ENCODE measurements around the gene PDCD5.
"Not testable (repeated sequence)": the region's sequence is repeated elsewhere in the genome, so short reads cannot be mapped to it uniquely, and the experiment has no call there.

PDCD5 gene
- 16.1 reads per million, percentile 42 among the genes with 10 or more reads in this experiment for total RNA-seq

GRCh38 chr19:32580901-32581704, at the start of gene PDCD5:
TSS of gene PDCD5 (plus strand) at chr19:32581190. CDS start at chr19:32581262, 72 bp downstream.
- peak; percentile 93 for DNase-seq

GRCh38 chr19:32532233-32532632, 48.8 kb upstream of the PDCD5 start:
- no peak for DNase-seq

GRCh38 chr19:32537580-32537979, 43.4 kb upstream of the PDCD5 start:
- DNase-seq: no peak

- DNase-seq: no peak
Measured at GRCh38 chr19:32539240-32539916, 41.6 kb upstream of the PDCD5 start.

- DNase-seq: no peak
Measured at GRCh38 chr19:32540621-32541020, 40.4 kb upstream of the PDCD5 start.

- not testable (repeated sequence) for DNase-seq
Measured at GRCh38 chr19:32541376-32541775, 39.6 kb upstream of the PDCD5 start.

GRCh38 chr19:32542477-32543108, 38.4 kb upstream of the PDCD5 start:
- no peak for DNase-seq

GRCh38 chr19:32543115-32543900, 37.7 kb upstream of the PDCD5 start:
- DNase-seq: no peak

GRCh38 chr19:32544917-32545316, 36.1 kb upstream of the PDCD5 start:
- DNase-seq: no peak

GRCh38 chr19:32550666-32551065, 30.3 kb upstream of the PDCD5 start:
- DNase-seq: no peak

GRCh38 chr19:32555786-32556185, 25.2 kb upstream of the PDCD5 start:
- no peak for DNase-seq

GRCh38 chr19:32558607-32559228, 22.3 kb upstream of the PDCD5 start:
- no peak for DNase-seq

- DNase-seq: no peak
Measured at GRCh38 chr19:32563761-32564160, 17.2 kb upstream of the PDCD5 start.

- no peak for DNase-seq
Measured at GRCh38 chr19:32566246-32566830, 14.7 kb upstream of the PDCD5 start.

- DNase-seq: no peak
Measured at GRCh38 chr19:32567486-32567885, 13.5 kb upstream of the PDCD5 start.

GRCh38 chr19:32570081-32570785, 10.8 kb upstream of the PDCD5 start:
- DNase-seq: peak; percentile 29

GRCh38 chr19:32571471-32572075, 9.4 kb upstream of the PDCD5 start:
- DNase-seq: not testable (repeated sequence)

- DNase-seq: not testable (repeated sequence)
Measured at GRCh38 chr19:32572700-32573491, 8.1 kb upstream of the PDCD5 start.

- no peak for DNase-seq
Measured at GRCh38 chr19:32573492-32573794, 7.5 kb upstream of the PDCD5 start.

- DNase-seq: no peak
Measured at GRCh38 chr19:32576790-32577189, 4.2 kb upstream of the PDCD5 start.
